Stimulated activated CD8-positive, alpha-beta memory T cell treated with anti-CD3 and anti-CD28 coated beads, Interleukin-7, amount 100 ng/mL, for 1 hour (primary cell): ENCODE data around the gene STK11.

Experiments
- DNase-seq, 2 donors: peaks; one replicate each; pipeline ENCODE4 v3.0.0-alpha.2; 2020; ENCODE audit warnings: low read depth in 2 of 2

STK11 gene

GRCh38 chr19:1272423-1273262 lies 67.1 kb downstream of the STK11 start:
- no peak for DNase-seq

DNA sequence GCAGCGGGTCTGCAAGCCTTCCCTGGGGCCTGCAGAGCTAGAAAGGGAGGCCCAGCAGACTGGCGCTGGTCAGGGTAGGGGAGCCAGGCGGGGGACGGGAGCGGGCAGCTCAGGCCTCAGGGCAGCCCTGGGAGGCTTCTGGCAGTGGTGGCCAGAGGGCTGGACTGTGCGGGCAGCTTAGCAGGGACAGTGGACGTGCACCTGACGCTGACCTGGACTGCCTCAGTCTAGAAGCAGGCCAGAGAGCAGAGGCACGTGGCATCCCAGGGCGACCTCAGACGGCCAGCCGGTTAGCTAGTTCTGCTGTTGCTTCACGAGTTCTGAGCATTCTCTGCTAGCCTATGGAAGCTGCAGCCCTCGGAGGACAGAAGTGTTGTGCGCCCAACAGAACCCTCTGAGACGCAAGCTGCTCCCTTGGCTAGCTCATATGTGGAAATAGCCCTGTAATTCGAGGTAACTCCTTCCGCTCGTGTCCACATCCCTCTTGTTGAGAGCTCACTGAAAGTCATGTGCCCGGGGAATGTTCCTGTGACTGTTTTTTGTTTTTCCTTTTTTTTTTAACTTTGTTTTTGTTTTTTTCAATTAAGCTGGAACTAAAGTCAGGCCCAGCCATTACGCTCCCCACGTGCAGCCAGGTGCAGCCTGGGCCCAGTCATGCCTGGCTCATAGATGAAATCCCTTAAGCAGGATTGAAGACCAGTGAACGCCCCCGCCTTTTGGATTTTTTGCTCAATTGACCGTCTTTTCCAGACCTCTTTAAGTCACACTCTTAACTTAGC lies 67.9 kb downstream of the STK11 start:
- no peak for DNase-seq

GRCh38 chr19:1274081-1274851 lies 68.7 kb downstream of the STK11 start:
- no peak for DNase-seq

- no peak for DNase-seq
Measured at GRCh38 chr19:1274852-1275259, 69.3 kb downstream of the STK11 start.

DNA sequence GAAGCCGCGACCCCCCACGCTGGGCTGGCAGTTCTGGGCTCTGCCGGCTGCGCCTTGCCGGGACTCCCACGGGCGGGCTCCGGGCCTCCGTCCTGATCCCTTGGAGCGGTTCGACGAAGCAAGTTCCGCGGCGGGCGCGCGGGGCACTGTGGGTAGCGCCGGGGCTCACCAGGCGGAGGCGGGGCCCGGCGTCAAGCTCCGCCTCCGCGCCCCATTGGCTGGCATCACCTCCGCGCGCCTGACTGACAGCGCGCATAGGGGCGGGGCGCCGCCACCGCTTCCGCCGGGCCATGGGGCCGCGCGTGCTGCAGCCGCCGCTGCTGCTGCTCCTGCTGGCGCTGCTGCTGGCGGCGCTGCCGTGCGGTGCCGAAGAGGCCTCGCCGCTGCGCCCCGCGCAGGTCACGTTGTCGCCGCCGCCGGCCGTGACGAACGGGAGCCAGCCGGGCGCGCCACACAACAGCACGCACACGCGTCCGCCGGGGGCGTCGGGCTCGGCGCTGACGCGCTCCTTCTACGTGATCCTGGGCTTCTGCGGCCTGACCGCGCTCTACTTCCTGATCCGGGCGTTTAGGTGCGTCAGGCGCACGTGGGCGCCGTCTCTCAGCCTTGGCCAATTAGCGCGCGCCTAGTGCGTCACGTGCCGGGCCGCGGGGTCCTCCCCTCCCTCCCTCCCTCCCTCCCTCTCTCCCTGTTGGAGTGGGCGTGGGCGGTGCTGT lies 69.8 kb downstream of the STK11 start, which contains the start of gene FAM174C:
Gene FAM174C (plus strand): TSS at position 271 of the 716 bp plus-strand sequence. CDS start 20 bp downstream, at position 291.
- DNase-seq: peak; percentile 87 to 91

DNA sequence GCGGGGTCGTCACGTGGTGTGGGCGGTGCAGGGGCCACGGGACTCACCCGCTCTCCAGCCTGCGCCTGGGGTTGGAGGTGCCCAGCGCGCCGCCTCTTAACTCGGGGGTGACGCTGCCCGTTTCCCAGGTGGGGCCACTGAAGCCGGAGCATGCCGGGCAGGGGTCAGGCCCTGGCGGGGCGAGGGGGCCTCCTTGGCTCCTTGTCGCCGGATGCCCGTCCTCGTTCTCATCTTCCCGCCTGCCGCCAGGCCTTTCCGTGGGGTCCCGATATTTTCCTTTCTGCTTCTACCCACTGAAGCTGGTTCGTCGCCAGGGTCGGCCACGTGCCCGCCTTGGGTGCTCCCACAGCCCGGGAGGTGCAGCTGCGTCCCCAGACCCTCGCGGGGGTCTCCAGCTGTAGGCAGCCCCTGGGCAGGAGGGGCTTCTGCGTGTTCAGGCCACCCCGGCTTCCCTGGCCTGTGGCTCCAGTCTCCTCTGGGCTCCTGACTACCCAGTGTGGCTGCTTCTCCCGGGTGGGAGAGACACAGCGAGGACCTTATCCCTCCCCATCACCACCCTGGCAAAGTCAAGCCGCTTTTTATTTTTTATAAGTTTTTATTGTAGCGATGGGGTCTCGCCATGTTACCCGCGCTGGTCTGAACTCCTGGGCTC lies 70.5 kb downstream of the STK11 start:
- DNase-seq: no peak

DNA sequence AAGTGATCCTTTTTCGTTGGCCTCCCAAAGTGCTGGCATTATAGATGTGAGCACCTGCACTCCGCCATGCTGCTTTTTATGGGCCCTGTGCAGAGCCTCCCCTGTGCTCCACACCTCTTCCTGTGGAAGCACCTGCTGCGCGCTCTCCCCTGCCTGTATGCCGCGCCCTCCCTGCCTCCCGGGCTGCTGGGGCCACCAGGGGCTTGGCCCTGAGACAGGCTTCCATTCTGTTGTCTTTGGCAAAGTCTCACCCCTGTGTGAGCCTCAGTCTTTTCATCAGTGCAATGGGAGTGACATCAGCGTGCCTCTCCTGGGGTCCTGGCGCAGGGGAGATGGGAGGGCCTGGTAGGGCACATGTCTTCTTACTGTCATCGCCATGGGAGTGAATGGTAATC lies 71.0 kb downstream of the STK11 start:
- no peak for DNase-seq

DNA sequence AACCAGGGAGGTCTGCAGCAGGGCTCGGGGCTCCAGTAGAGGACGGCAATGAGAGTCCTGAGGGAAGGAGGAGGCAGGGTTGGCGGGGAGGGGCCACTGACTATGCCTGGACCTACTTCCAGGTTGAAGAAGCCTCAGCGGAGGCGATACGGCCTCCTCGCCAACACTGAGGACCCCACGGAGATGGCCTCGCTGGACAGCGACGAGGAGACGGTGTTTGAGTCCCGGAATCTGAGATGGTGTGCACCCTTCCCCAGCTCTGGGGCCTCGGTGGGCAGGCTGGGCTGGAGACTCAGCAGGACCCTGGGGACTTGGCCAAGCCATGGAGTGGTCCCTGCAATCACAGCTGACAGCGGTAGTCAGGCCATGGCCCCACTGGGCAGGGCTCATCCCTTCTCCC lies 71.5 kb downstream of the STK11 start:
- DNase-seq: no peak
